ENCODE data around the gene SLC36A3.

The SLC36A3 gene

GRCh38 chr5:151251621-151252020, 51.9 kb downstream of the SLC36A3 start:
- Histone ChIP-seq H3K79me2 (ENCODE audit: control insufficient read depth, insufficient read depth, low read length, unreplicated experiment) (peaks cover 4% of the 10 kb centered on the region), H3K4me3 (ENCODE audit: low read depth, low read length) (no peak overlapping the region), H3K36me3 (ENCODE audit: insufficient read depth, low read length) (no peaks in the 10 kb centered on the region), H3K4me1 (ENCODE audit: control insufficient read depth, insufficient read depth, low read length, unreplicated experiment) (peaks cover 14% of the 10 kb centered on the region), H3K27ac (ENCODE audit: low read depth, low read length) (no peak overlapping the region), H3K27me3 (ENCODE audit: insufficient read depth, low read length) (peaks cover 10% of the 10 kb centered on the region), H2AFZ (ENCODE audit: low read length, unreplicated experiment) (peak overlapping the region; percentile 53)

GRCh38 chr5:151251001-151251551, 52.5 kb downstream of the SLC36A3 start:
- no peak overlapping the region for H2AFZ ChIP-seq (ENCODE audit: low read length, unreplicated experiment)
- no peak overlapping the region for H3K27ac ChIP-seq (ENCODE audit: low read depth, low read length)
- H3K79me2 ChIP-seq (ENCODE audit: control insufficient read depth, insufficient read depth, low read length, unreplicated experiment) = peaks cover 4% of the 10 kb centered on the region
- no peak overlapping the region for H3K4me3 ChIP-seq (ENCODE audit: low read depth, low read length)
- no peaks in the 10 kb centered on the region for H3K36me3 ChIP-seq (ENCODE audit: insufficient read depth, low read length)
- peaks cover 14% of the 10 kb centered on the region for H3K4me1 ChIP-seq (ENCODE audit: control insufficient read depth, insufficient read depth, low read length, unreplicated experiment)
- peaks cover 10% of the 10 kb centered on the region for H3K27me3 ChIP-seq (ENCODE audit: insufficient read depth, low read length)

GRCh38 chr5:151250346-151251000, 53.1 kb downstream of the SLC36A3 start:
- H2AFZ ChIP-seq (ENCODE audit: low read length, unreplicated experiment) = no peak overlapping the region
- H3K36me3 ChIP-seq (ENCODE audit: insufficient read depth, low read length) = no peaks in the 10 kb centered on the region
- no peak overlapping the region for H3K27ac ChIP-seq (ENCODE audit: low read depth, low read length)
- H3K79me2 ChIP-seq (ENCODE audit: control insufficient read depth, insufficient read depth, low read length, unreplicated experiment) = peaks cover 4% of the 10 kb centered on the region
- no peak overlapping the region for H3K4me3 ChIP-seq (ENCODE audit: low read depth, low read length)
- peaks cover 10% of the 10 kb centered on the region for H3K27me3 ChIP-seq (ENCODE audit: insufficient read depth, low read length)
- peaks cover 14% of the 10 kb centered on the region for H3K4me1 ChIP-seq (ENCODE audit: control insufficient read depth, insufficient read depth, low read length, unreplicated experiment)

- Histone ChIP-seq H3K27ac (ENCODE audit: low read depth, low read length) (no peak overlapping the region), H2AFZ (ENCODE audit: low read length, unreplicated experiment) (no peak overlapping the region), H3K4me3 (ENCODE audit: low read depth, low read length) (no peak overlapping the region)
Observed at GRCh38 chr5:151249281-151249680, 54.3 kb downstream of the SLC36A3 start.

GRCh38 chr5:151248651-151249050, 54.9 kb downstream of the SLC36A3 start:
- peaks cover 4% of the 10 kb centered on the region for H3K4me1 ChIP-seq (ENCODE audit: control insufficient read depth, insufficient read depth, low read length, unreplicated experiment)
- no peak overlapping the region for H3K4me3 ChIP-seq (ENCODE audit: low read depth, low read length)
- no peak overlapping the region for H3K27ac ChIP-seq (ENCODE audit: low read depth, low read length)
- peaks cover 10% of the 10 kb centered on the region for H3K27me3 ChIP-seq (ENCODE audit: insufficient read depth, low read length)
- H3K79me2 ChIP-seq (ENCODE audit: control insufficient read depth, insufficient read depth, low read length, unreplicated experiment) = no peaks in the 10 kb centered on the region
- H3K36me3 ChIP-seq (ENCODE audit: insufficient read depth, low read length) = no peaks in the 10 kb centered on the region
- no peak overlapping the region for H2AFZ ChIP-seq (ENCODE audit: low read length, unreplicated experiment)

More at GRCh38 chr5:151249281-151249680, 54.3 kb downstream of the SLC36A3 start:
- H3K4me1 ChIP-seq (ENCODE audit: control insufficient read depth, insufficient read depth, low read length, unreplicated experiment) = peaks cover 10% of the 10 kb centered on the region
- no peaks in the 10 kb centered on the region for H3K79me2 ChIP-seq (ENCODE audit: control insufficient read depth, insufficient read depth, low read length, unreplicated experiment)
- H3K36me3 ChIP-seq (ENCODE audit: insufficient read depth, low read length) = no peaks in the 10 kb centered on the region
- peaks cover 10% of the 10 kb centered on the region for H3K27me3 ChIP-seq (ENCODE audit: insufficient read depth, low read length)

- Histone ChIP-seq H2AFZ (ENCODE audit: low read length, unreplicated experiment) (no peak overlapping the region), H3K4me3 (ENCODE audit: low read depth, low read length) (no peak overlapping the region), H3K27me3 (ENCODE audit: insufficient read depth, low read length) (peaks cover 10% of the 10 kb centered on the region), H3K4me1 (ENCODE audit: control insufficient read depth, insufficient read depth, low read length, unreplicated experiment) (no peaks in the 10 kb centered on the region), H3K36me3 (ENCODE audit: insufficient read depth, low read length) (no peaks in the 10 kb centered on the region), H3K27ac (ENCODE audit: low read depth, low read length) (no peak overlapping the region), H3K79me2 (ENCODE audit: control insufficient read depth, insufficient read depth, low read length, unreplicated experiment) (no peaks in the 10 kb centered on the region)
Observed at GRCh38 chr5:151245680-151246219, 57.8 kb downstream of the SLC36A3 start.

- Histone ChIP-seq H3K27ac (ENCODE audit: low read depth, low read length) (no peak overlapping the region), H3K4me3 (ENCODE audit: low read depth, low read length) (no peak overlapping the region), H2AFZ (ENCODE audit: low read length, unreplicated experiment) (no peak overlapping the region), H3K79me2 (ENCODE audit: control insufficient read depth, insufficient read depth, low read length, unreplicated experiment) (no peaks in the 10 kb centered on the region), H3K4me1 (ENCODE audit: control insufficient read depth, insufficient read depth, low read length, unreplicated experiment) (no peaks in the 10 kb centered on the region), H3K27me3 (ENCODE audit: insufficient read depth, low read length) (peaks cover 10% of the 10 kb centered on the region), H3K36me3 (ENCODE audit: insufficient read depth, low read length) (no peaks in the 10 kb centered on the region)
Observed at GRCh38 chr5:151244206-151244605, 59.4 kb downstream of the SLC36A3 start.

- Histone ChIP-seq H3K27ac (ENCODE audit: low read depth, low read length) (no peak overlapping the region), H3K4me1 (ENCODE audit: control insufficient read depth, insufficient read depth, low read length, unreplicated experiment) (no peaks in the 10 kb centered on the region), H3K79me2 (ENCODE audit: control insufficient read depth, insufficient read depth, low read length, unreplicated experiment) (no peaks in the 10 kb centered on the region), H2AFZ (ENCODE audit: low read length, unreplicated experiment) (no peak overlapping the region), H3K4me3 (ENCODE audit: low read depth, low read length) (no peak overlapping the region), H3K36me3 (ENCODE audit: insufficient read depth, low read length) (no peaks in the 10 kb centered on the region), H3K27me3 (ENCODE audit: insufficient read depth, low read length) (peaks cover 4% of the 10 kb centered on the region)
Observed at GRCh38 chr5:151243564-151243963, 60.0 kb downstream of the SLC36A3 start.

- H3K27me3 ChIP-seq (ENCODE audit: insufficient read depth, low read length) = peaks cover 3% of the 10 kb centered on the region
- H3K79me2 ChIP-seq (ENCODE audit: control insufficient read depth, insufficient read depth, low read length, unreplicated experiment) = no peaks in the 10 kb centered on the region
Observed at GRCh38 chr5:151243127-151243526, 60.4 kb downstream of the SLC36A3 start.

GRCh38 chr5:151240924-151241635, 62.5 kb downstream of the SLC36A3 start:
- H3K27ac ChIP-seq (ENCODE audit: low read depth, low read length) = no peak overlapping the region
- H3K27me3 ChIP-seq (ENCODE audit: insufficient read depth, low read length) = no peaks in the 10 kb centered on the region
- no peak overlapping the region for H2AFZ ChIP-seq (ENCODE audit: low read length, unreplicated experiment)
- no peaks in the 10 kb centered on the region for H3K4me1 ChIP-seq (ENCODE audit: control insufficient read depth, insufficient read depth, low read length, unreplicated experiment)
- H3K36me3 ChIP-seq (ENCODE audit: insufficient read depth, low read length) = no peaks in the 10 kb centered on the region
- no peaks in the 10 kb centered on the region for H3K79me2 ChIP-seq (ENCODE audit: control insufficient read depth, insufficient read depth, low read length, unreplicated experiment)
- H3K4me3 ChIP-seq (ENCODE audit: low read depth, low read length) = no peak overlapping the region

More at GRCh38 chr5:151243127-151243526, 60.4 kb downstream of the SLC36A3 start:
- no peaks in the 10 kb centered on the region for H3K4me1 ChIP-seq (ENCODE audit: control insufficient read depth, insufficient read depth, low read length, unreplicated experiment)
- no peak overlapping the region for H3K4me3 ChIP-seq (ENCODE audit: low read depth, low read length)
- no peak overlapping the region for H3K27ac ChIP-seq (ENCODE audit: low read depth, low read length)
- no peaks in the 10 kb centered on the region for H3K36me3 ChIP-seq (ENCODE audit: insufficient read depth, low read length)
- no peak overlapping the region for H2AFZ ChIP-seq (ENCODE audit: low read length, unreplicated experiment)
